Neuron (in vitro differentiated cells): ENCODE data around the gene IL1RL1.

Experiments
- H2AFZ ChIP-seq: one replicate; pipeline ENCODE4 v1.6.1; 2013; ENCODE audit warnings: low read depth, mild to moderate bottlenecking, inconsistent platforms, low read length, moderate library complexity
- H3K27me3 ChIP-seq: one replicate; pipeline ENCODE4 v1.6.1; 2013; ENCODE audit warnings: low read length; ENCODE audit not compliant: insufficient read depth
- H3K36me3 ChIP-seq: one replicate; pipeline ENCODE4 v1.6.1; 2013; ENCODE audit warnings: low read length; ENCODE audit not compliant: insufficient read depth
- H3K4me1 ChIP-seq: one replicate; pipeline ENCODE4 v1.6.1; 2013; ENCODE audit warnings: low read length; ENCODE audit not compliant: insufficient read depth
- H3K4me3 ChIP-seq: 2 replicates; pipeline ENCODE4 v1.5.1; 2013; ENCODE audit warnings: mild to moderate bottlenecking, low read length, moderate library complexity
- H3K9me3 ChIP-seq: one replicate; pipeline ENCODE4 v1.6.1; 2013; ENCODE audit warnings: low read length

Gene IL1RL1

GRCh38 chr2:102350137-102350793 lies 38.9 kb downstream of the IL1RL1 start:
- H3K4me3 ChIP-seq, result no peak overlapping the region
- no peaks in the 10 kb centered on the region for H3K9me3 ChIP-seq
- H2AFZ ChIP-seq, result no peak overlapping the region
- no peaks in the 10 kb centered on the region for H3K36me3 ChIP-seq
- peaks cover 1% of the 10 kb centered on the region for H3K4me1 ChIP-seq
- H3K27me3 ChIP-seq, result peaks cover 3% of the 10 kb centered on the region

GRCh38 chr2:102355526-102356380 lies 44.4 kb downstream of the IL1RL1 start, which contains the start of gene IL18R1:
IL18R1 (plus strand) TSS chr2:102355796; CDS start chr2:102362661, 6,865 bp downstream.
- Histone ChIP-seq H2AFZ (peak within 1 kb of the TSS; percentile 91), H3K27me3 (peaks cover 19% of the 10 kb centered on the region)

GRCh38 chr2:102356381-102356712 lies 45.0 kb downstream of the IL1RL1 start:
- peaks cover 19% of the 10 kb centered on the region for H3K27me3 ChIP-seq
- no peaks in the 10 kb centered on the region for H3K9me3 ChIP-seq

More at GRCh38 chr2:102355526-102356380, 44.4 kb downstream of the IL1RL1 start, which contains the start of gene IL18R1:
- no peaks in the 10 kb centered on the region for H3K9me3 ChIP-seq
- H3K4me3 ChIP-seq, result peak within 1 kb of the TSS; percentile 47
- no peaks in the 10 kb centered on the region for H3K36me3 ChIP-seq
- peaks cover 3% of the 10 kb centered on the region for H3K4me1 ChIP-seq

GRCh38 chr2:102356741-102357140 lies 45.4 kb downstream of the IL1RL1 start:
- H2AFZ ChIP-seq, result no peak overlapping the region
- peaks cover 19% of the 10 kb centered on the region for H3K27me3 ChIP-seq
- no peaks in the 10 kb centered on the region for H3K36me3 ChIP-seq
- peaks cover 3% of the 10 kb centered on the region for H3K4me1 ChIP-seq
- no peak overlapping the region for H3K4me3 ChIP-seq
- H3K9me3 ChIP-seq, result no peaks in the 10 kb centered on the region

More at GRCh38 chr2:102356381-102356712, 45.0 kb downstream of the IL1RL1 start:
- peak overlapping the region; percentile 91 for H2AFZ ChIP-seq
- peaks cover 3% of the 10 kb centered on the region for H3K4me1 ChIP-seq
- H3K36me3 ChIP-seq, result no peaks in the 10 kb centered on the region
- no peak overlapping the region for H3K4me3 ChIP-seq

GRCh38 chr2:102357937-102358336 lies 46.6 kb downstream of the IL1RL1 start:
- Histone ChIP-seq H3K27me3 (peaks cover 19% of the 10 kb centered on the region), H2AFZ (no peak overlapping the region), H3K9me3 (no peaks in the 10 kb centered on the region), H3K36me3 (no peaks in the 10 kb centered on the region), H3K4me3 (no peak overlapping the region), H3K4me1 (peaks cover 3% of the 10 kb centered on the region)

- H3K4me3 ChIP-seq, result no peak overlapping the region
- H3K4me1 ChIP-seq, result peaks cover 3% of the 10 kb centered on the region
- no peaks in the 10 kb centered on the region for H3K9me3 ChIP-seq
- H3K36me3 ChIP-seq, result no peaks in the 10 kb centered on the region
- H3K27me3 ChIP-seq, result peaks cover 19% of the 10 kb centered on the region
- H2AFZ ChIP-seq, result no peak overlapping the region
Observed at GRCh38 chr2:102358496-102358895, 47.1 kb downstream of the IL1RL1 start.

GRCh38 chr2:102359527-102359926 lies 48.2 kb downstream of the IL1RL1 start:
- H3K9me3 ChIP-seq, result no peaks in the 10 kb centered on the region
- H3K4me3 ChIP-seq, result no peak overlapping the region
- H2AFZ ChIP-seq, result no peak overlapping the region
- peaks cover 19% of the 10 kb centered on the region for H3K27me3 ChIP-seq
- H3K4me1 ChIP-seq, result peaks cover 3% of the 10 kb centered on the region
- H3K36me3 ChIP-seq, result no peaks in the 10 kb centered on the region

- H3K27me3 ChIP-seq, result peaks cover 8% of the 10 kb centered on the region
- H3K9me3 ChIP-seq, result peaks cover 1% of the 10 kb centered on the region
- H2AFZ ChIP-seq, result no peak overlapping the region
- H3K4me3 ChIP-seq, result no peak overlapping the region
- H3K4me1 ChIP-seq, result no peaks in the 10 kb centered on the region
- H3K36me3 ChIP-seq, result no peaks in the 10 kb centered on the region
Observed at GRCh38 chr2:102361632-102362241, 50.4 kb downstream of the IL1RL1 start.

- Histone ChIP-seq H2AFZ (no peak overlapping the region), H3K27me3 (no peaks in the 10 kb centered on the region), H3K36me3 (no peaks in the 10 kb centered on the region), H3K4me3 (no peak overlapping the region), H3K9me3 (peaks cover 2% of the 10 kb centered on the region), H3K4me1 (no peaks in the 10 kb centered on the region)
Observed at GRCh38 chr2:102365763-102366162, 54.4 kb downstream of the IL1RL1 start.

GRCh38 chr2:102366406-102367112 lies 55.2 kb downstream of the IL1RL1 start:
- no peak overlapping the region for H2AFZ ChIP-seq
- peaks cover 2% of the 10 kb centered on the region for H3K9me3 ChIP-seq
- no peak overlapping the region for H3K4me3 ChIP-seq
- no peaks in the 10 kb centered on the region for H3K4me1 ChIP-seq
- H3K27me3 ChIP-seq, result no peaks in the 10 kb centered on the region
- no peaks in the 10 kb centered on the region for H3K36me3 ChIP-seq

- H3K9me3 ChIP-seq, result peaks cover 2% of the 10 kb centered on the region
- H2AFZ ChIP-seq, result no peak overlapping the region
- H3K4me3 ChIP-seq, result no peak overlapping the region
- no peaks in the 10 kb centered on the region for H3K27me3 ChIP-seq
- no peaks in the 10 kb centered on the region for H3K4me1 ChIP-seq
- H3K36me3 ChIP-seq, result no peaks in the 10 kb centered on the region
Observed at GRCh38 chr2:102367331-102367971, 56.1 kb downstream of the IL1RL1 start.

- no peaks in the 10 kb centered on the region for H3K36me3 ChIP-seq
- no peak overlapping the region for H2AFZ ChIP-seq
- H3K4me3 ChIP-seq, result no peak overlapping the region
- peaks cover 2% of the 10 kb centered on the region for H3K9me3 ChIP-seq
- H3K4me1 ChIP-seq, result no peaks in the 10 kb centered on the region
- H3K27me3 ChIP-seq, result no peaks in the 10 kb centered on the region
Observed at GRCh38 chr2:102368461-102369109, 57.2 kb downstream of the IL1RL1 start.
